Right kidney (tissue), 1 donor: ENCODE data around the gene CCDC40.

Experiments used
- DNase-seq: peaks from one replicate; pipeline ENCODE4 v3.0.0-alpha.2; 2016

CCDC40 gene

GRCh38 chr17:80142929-80143328 is 106.5 kb downstream of the CCDC40 start:
- no peak for DNase-seq

DNA sequence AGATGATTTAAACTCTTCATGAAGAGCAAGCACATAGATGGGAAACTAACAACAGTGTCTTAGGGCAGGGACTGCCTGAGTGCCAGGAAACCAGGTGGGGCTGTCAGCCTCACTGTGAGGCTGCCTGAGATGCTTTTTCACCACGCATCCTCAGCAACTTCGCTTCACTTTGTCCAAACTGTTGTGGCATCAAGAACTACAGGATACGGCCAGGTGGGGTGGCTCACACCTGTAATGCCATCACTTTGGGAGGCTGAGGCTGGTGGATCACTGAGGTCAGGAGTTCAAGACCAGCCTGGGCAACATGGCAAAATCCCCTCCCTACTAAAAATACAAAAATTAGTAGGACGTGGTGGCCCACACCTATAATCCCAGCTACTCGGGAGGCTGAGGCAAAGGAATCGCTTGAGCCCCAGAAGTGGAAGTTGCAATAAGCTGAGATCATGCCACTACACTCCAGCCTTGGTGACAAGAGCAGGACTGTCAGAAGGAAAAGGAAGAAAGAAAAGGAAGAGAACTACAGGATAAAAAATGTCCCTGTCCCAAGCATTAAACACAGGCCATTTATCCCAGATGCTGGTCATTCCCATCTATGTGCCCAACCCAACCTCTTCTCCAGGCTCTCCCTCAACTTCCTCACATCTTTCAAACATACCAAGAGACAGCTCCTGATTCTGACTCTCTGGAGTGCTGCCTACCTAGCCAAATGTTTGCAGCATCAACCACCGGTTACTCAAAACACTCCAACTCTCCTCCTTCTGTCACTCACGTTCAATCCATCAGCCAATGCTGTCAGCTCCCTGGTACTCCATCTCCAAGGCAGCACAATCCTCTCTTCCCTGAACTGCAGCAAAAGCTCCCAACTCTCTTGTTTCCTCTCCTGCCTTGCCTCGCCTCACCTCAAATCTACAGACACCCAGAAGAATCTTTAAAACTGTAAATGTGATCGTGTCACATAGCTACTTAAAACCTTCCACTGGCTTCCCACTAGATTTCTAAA is 108.9 kb downstream of the CCDC40 start:
- no peak for DNase-seq

DNA sequence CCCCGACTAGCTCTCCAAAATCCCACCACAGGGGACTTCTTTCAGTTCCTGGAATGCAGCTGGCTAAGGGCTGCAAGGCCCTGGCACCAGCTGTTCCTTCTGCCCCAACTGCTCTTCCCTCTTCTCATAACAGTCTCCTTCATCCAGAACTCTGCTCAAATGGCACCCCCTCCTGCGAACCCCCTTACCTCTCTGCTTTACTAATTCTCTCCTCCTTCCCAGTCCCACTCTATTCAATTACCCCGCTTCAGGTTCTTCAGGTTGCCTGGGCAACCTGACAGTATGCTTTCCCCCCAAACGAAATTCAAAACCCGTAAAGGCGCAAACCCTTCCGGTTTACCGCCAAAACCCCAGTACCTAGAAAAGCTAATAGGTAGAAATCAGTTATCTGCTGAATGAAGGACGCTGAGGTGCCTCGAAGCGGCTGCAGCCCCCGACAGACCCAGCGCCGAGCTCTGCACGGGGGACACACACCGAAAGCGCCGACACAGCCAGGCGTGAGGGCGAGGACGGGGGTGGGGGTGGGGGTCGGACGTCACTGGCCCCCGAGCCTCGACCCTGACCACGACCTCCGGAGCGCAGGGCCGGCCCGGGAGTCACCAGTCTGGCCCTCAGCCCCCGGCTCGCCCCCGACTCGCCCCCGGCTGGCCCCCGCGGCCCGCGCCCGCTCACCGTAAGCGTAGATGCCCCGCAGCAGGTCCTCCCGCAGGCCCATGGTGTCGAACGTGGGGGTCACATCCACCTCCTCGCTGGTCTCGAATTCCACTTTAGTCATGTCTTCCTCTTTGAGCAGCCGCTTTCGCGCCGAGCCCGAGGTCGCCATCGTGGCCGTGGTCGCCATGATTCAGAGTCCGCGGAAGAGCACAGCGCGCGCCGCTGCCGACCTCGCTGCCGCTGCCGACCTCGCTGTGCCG is 109.9 kb downstream of the CCDC40 start:
- peak; percentile 30 for DNase-seq

DNA sequence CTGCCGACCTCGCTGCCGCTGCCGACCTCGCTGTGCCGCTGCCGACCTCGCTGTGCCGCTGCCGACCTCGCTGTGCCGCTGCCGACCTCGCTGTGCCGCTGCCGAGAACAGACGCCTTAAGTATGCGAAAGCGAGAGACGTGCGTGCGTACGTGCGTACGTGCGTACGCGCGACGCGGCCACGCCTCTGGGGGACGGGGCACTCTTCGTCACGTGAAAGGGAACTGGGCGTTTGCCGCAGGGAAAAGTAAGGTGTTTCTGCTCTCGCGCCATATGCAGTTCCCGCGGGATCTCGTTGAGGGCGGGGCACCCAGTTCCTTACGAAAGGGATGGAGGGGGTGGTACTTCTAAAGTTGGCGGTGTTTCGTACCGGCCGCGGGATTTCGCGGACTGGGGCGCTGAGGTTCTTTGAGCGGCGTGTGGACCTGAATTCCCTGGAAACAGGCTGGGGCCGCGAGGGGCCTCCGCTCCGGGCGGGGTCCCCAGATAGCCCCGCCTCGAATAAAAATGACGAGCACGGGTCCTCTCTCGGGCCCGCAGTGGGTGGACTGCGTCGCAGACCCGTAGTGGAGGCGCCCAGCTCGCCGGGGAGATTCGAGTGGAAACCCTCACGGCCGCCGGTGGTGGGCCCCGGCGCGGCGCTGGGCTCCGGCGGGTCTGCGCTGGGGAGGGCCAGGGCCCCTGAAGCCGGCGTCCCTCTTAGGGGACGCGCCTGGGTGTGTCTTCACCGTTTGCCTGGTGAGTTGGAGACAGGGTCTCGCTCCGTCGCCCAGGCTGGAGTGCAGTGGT is 110.8 kb downstream of the CCDC40 start, which contains the start of gene EIF4A3:
Gene EIF4A3 (minus strand): TSS at position 94 of the 788 bp plus-strand sequence. CDS start 167 bp downstream, outside the sequence.
- DNase-seq = peak; percentile 95
